ENCODE results near the gene ZNRF2.
"Not testable (repeated sequence)": the region's sequence is repeated elsewhere in the genome, so short reads cannot be mapped to it uniquely, and the experiment has no call there.

ZNRF2 gene

DNA sequence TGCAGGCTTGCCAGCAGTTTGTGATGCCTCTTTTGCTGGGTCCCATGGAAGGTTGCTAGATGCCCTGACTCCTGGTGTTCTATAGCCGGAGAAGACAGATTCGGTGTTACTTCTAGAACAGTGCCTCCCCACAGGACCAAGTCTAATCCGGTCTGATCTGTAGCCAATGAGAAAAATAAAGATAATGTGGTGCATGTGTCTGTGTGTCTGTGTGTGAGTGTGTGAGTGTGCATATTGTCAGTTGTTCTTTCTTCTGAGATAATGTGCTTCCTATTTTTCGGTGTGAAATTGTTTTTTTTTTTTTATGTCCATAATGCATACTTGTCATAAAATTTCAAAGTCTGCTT, 29.7 kb upstream of the ZNRF2 start:
- H3K4me3 ChIP-seq, result no peak overlapping the region
- no peak for DNase-seq (ENCODE audit: low read depth, low spot score)
- H3K9ac ChIP-seq (ENCODE audit: insufficient read length), result no peak overlapping the region
- H3K27ac ChIP-seq, result no peak overlapping the region
- TF ChIP-seq EZH2 (IDR thresholded peaks at IDR 0.05) (no peak), FOXP2 (optimal IDR thresholded peaks at IDR 0.05; ENCODE audit: control extremely low read depth, extremely low read length, insufficient read depth) (no peak)
- H3K36me3 ChIP-seq (ENCODE audit: insufficient read depth, low read length), result no peaks in the 10 kb centered on the region
- no peaks in the 10 kb centered on the region for H3K9me3 ChIP-seq (ENCODE audit: low read depth, low read length)

DNA sequence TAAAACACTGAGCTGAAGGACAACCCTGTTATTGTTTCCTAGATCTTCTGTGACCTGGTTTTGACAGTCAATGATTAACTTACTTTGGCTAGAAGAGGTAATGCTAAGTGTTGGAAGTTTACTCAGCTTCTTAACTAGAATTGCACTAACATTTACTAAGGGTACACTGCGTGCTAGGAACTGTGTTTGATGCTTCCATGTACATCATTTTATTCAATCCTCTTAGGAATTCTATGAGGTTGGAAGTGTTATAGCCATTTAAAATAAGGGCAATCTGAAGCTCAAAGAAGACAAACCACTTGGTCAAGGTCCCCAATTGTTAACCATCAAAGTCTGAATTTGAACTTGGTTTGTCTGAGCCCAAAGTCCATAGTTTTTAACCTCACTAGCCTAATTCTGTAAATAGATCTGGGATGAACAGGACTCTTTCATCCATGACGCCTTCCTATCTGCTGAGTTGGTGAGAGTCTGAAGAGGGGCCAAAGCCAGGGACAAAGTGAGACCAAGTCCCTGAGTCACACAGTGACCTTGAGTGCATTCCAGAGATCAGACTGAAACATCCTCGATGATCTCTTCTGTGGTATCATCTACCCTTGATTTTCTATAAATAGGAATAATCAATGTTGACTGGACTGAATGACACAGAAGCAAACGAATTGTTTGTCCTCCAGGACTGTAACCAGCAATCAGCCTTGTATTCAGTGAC, 29.2 kb upstream of the ZNRF2 start:
- Histone ChIP-seq H3K9me3 (ENCODE audit: low read depth, low read length) (no peaks in the 10 kb centered on the region), H3K27ac (no peak overlapping the region), H3K9ac (ENCODE audit: insufficient read length) (no peak overlapping the region), H3K4me3 (no peak overlapping the region), H3K36me3 (ENCODE audit: insufficient read depth, low read length) (no peaks in the 10 kb centered on the region)
- no peak for DNase-seq (ENCODE audit: low read depth, low spot score)
- no peak for TF ChIP-seq EZH2 (IDR thresholded peaks at IDR 0.05)

DNA sequence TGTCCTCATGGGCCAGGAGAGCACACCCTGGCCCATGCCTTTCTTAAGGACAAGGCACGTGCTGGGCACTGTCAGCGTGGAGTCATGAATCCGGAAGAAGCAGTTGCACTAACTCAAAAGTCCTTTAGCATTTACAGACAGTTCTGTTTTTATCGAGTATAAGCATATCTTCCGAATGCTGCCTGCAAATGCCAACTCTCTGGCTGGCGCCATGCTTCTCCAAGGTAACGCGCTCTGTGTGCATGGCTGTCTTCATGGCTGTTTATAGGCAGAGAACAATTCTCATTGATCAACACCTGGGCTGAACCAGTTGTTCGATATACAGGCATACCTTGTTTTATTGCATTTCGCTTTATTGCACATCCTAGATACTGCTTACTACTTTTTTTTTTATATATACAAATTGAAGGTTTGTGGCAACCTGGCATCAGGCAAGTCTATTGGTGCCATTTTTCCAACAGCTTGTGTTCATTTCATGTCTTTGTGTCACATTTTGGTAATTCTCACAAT, 28.0 kb upstream of the ZNRF2 start:
- no peak overlapping the region for H3K9ac ChIP-seq (ENCODE audit: insufficient read length)
- no peak overlapping the region for H3K27ac ChIP-seq
- no peak for DNase-seq (ENCODE audit: low read depth, low spot score)
- H3K9me3 ChIP-seq (ENCODE audit: low read depth, low read length), result no peaks in the 10 kb centered on the region
- TF ChIP-seq POLR2AphosphoS5 (IDR thresholded peaks at IDR 0.05; ENCODE audit: borderline replicate concordance, low read depth, low read length) (no peak), FOXP2 (optimal IDR thresholded peaks at IDR 0.05; ENCODE audit: control extremely low read depth, extremely low read length, insufficient read depth) (no peak), EZH2 (IDR thresholded peaks at IDR 0.05) (no peak)
- no peaks in the 10 kb centered on the region for H3K36me3 ChIP-seq (ENCODE audit: insufficient read depth, low read length)
- no peak overlapping the region for H3K4me3 ChIP-seq

DNA sequence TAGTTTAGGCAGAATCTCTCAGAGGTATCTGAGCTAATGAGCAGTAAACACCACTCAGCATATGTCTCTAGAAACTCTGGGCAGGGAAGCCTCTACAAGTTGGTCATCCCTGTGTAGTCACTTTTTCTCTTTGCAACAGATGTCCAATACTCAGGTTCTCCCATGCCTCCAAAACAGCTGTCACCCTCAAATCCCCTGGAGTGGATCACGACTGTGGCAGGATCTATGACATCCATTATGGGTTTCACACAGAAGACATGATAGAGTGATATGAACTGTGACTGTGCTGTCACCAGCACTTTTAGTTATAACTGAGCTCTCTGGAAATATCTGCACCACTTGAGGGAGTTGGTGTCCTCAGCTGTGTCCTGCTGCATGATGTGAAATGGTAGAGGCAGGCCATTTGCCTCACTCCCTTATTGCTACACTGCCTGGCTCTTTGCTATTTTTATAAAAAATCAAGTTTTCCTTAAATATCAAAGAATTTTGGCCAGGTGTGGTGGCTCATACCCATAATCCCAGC, 24.1 kb upstream of the ZNRF2 start:
- no peak for DNase-seq (ENCODE audit: low read depth, low spot score)
- H3K27ac ChIP-seq, result no peak overlapping the region

DNA sequence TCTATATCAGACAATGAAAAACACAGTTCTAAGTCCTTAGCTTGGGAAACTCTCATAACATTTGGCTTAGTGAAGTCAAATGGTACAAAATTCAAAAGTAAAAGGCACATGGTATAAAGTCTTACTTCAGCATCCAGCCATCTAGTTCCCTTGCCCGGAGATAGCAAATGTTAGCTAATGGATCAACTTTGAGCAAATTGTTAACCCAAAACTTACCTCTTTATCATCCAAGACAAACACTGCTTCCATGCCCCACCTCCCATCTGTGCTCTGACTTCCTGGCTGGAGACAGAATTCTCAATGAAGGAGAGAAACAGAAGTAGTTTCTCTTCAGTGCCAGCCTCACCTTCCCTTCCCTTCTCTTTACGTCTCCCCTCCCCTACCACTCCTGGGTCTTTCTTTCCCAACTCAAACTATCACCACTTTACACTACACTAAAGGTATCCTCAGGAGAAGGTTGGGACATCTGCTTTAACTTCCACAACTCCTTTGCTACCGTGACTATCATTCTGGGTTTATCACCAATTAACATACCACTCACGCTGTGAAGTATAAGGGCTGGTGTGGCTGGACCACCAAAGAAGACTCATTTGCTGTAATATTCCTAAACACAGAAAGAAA, 21.2 kb upstream of the ZNRF2 start:
- DNase-seq (ENCODE audit: low read depth, low spot score), result no peak
- no peaks in the 10 kb centered on the region for H3K9me3 ChIP-seq (ENCODE audit: low read depth, low read length)
- TF ChIP-seq FOXP2 (optimal IDR thresholded peaks at IDR 0.05; ENCODE audit: control extremely low read depth, extremely low read length, insufficient read depth), result no peak
- TF ChIP-seq EZH2 (IDR thresholded peaks at IDR 0.05), result no peak
- no peak for TF ChIP-seq POLR2AphosphoS5 (IDR thresholded peaks at IDR 0.05; ENCODE audit: borderline replicate concordance, low read depth, low read length)
- H3K36me3 ChIP-seq (ENCODE audit: insufficient read depth, low read length), result no peaks in the 10 kb centered on the region
- no peak overlapping the region for H3K9ac ChIP-seq (ENCODE audit: insufficient read length)
- H3K27ac ChIP-seq, result no peak overlapping the region
- no peak overlapping the region for H3K4me3 ChIP-seq

More for the DNA sequence above, 24.1 kb upstream of the ZNRF2 start:
- no peak for TF ChIP-seq EZH2 (IDR thresholded peaks at IDR 0.05)
- no peak for TF ChIP-seq POLR2AphosphoS5 (IDR thresholded peaks at IDR 0.05; ENCODE audit: borderline replicate concordance, low read depth, low read length)
- TF ChIP-seq FOXP2 (optimal IDR thresholded peaks at IDR 0.05; ENCODE audit: control extremely low read depth, extremely low read length, insufficient read depth), result no peak
- H3K9ac ChIP-seq (ENCODE audit: insufficient read length), result no peak overlapping the region
- H3K36me3 ChIP-seq (ENCODE audit: insufficient read depth, low read length), result no peaks in the 10 kb centered on the region
- H3K4me3 ChIP-seq, result no peak overlapping the region
- H3K9me3 ChIP-seq (ENCODE audit: low read depth, low read length), result no peaks in the 10 kb centered on the region

DNA sequence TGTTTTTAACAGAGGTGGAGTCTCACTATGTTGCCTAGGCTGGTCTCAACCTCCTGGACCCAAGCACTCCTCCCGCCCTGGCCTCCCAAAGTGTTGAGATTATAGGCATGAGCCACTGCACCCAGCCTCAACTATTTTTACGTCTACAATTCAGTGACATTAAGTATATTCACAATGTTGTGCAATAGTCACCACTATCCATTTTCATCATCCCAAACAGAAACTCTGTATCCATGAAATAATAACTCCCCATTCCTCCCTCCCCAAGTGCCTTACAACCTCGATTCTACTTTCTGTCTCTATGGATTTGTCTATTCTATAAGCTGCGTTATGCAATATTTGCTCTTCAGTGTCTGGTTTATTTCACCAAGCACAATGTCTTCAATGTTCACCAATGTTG, 20.3 kb upstream of the ZNRF2 start:
- TF ChIP-seq EZH2 (IDR thresholded peaks at IDR 0.05), result no peak
- no peak for TF ChIP-seq POLR2AphosphoS5 (IDR thresholded peaks at IDR 0.05; ENCODE audit: borderline replicate concordance, low read depth, low read length)
- no peak for TF ChIP-seq FOXP2 (optimal IDR thresholded peaks at IDR 0.05; ENCODE audit: control extremely low read depth, extremely low read length, insufficient read depth)

DNA sequence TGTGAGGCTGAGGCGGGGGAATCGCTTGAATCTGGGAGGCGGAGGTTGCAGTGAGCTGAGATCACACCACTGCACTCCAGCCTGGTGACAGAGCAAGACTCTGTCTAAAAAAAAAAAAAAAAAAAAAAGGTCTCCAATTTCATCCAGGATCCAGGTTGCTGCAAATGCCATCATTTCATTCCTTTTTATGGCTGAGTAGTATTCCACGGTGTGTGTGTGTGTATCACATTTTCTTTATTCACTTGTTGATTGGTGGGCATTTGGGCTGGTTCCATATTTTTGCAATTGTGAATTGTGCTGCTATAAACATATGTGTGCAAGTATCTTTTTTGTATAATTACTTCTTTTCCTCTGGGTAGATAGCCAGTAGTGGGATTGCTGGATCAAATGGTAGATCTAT, 19.2 kb upstream of the ZNRF2 start:
- not testable (repeated sequence) for H3K9me3 ChIP-seq (ENCODE audit: low read depth, low read length); H3K4me3 ChIP-seq; H3K27ac ChIP-seq; DNase-seq (ENCODE audit: low read depth, low spot score); H3K36me3 ChIP-seq (ENCODE audit: insufficient read depth, low read length); H3K9ac ChIP-seq (ENCODE audit: insufficient read length)

More for the DNA sequence above, 20.3 kb upstream of the ZNRF2 start:
- H3K36me3 ChIP-seq (ENCODE audit: insufficient read depth, low read length), result no peaks in the 10 kb centered on the region
- DNase-seq (ENCODE audit: low read depth, low spot score), result no peak
- H3K9ac ChIP-seq (ENCODE audit: insufficient read length), result no peak overlapping the region
- H3K4me3 ChIP-seq, result no peak overlapping the region
- no peak overlapping the region for H3K27ac ChIP-seq
- H3K9me3 ChIP-seq (ENCODE audit: low read depth, low read length), result no peaks in the 10 kb centered on the region

DNA sequence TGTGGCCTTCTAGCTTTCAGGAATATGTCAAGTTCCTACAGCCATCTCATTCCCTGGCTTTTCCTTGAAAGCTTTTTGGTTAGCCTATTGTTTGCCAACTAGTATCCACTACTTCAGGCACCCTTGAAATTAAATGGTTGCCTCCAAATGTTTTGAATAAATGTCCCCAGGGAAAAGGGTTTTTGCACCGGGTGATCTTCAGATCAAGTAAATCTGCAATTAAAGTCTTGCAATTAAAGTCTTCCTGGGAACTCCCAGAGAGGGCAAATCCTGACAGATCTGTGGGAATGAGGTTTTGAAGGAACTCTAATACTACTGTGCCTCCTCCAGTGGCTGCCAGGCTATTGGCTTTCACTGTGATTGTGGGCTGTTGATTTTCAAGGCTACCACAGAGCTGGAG, 17.7 kb upstream of the ZNRF2 start:
- Histone ChIP-seq H3K27ac (no peak overlapping the region), H3K36me3 (ENCODE audit: insufficient read depth, low read length) (no peaks in the 10 kb centered on the region), H3K9me3 (ENCODE audit: low read depth, low read length) (no peaks in the 10 kb centered on the region), H3K9ac (ENCODE audit: insufficient read length) (no peak overlapping the region), H3K4me3 (no peak overlapping the region)
- no peak for DNase-seq (ENCODE audit: low read depth, low spot score)
- TF ChIP-seq POLR2AphosphoS5 (IDR thresholded peaks at IDR 0.05; ENCODE audit: borderline replicate concordance, low read depth, low read length) (no peak), EZH2 (IDR thresholded peaks at IDR 0.05) (no peak), FOXP2 (optimal IDR thresholded peaks at IDR 0.05; ENCODE audit: control extremely low read depth, extremely low read length, insufficient read depth) (no peak)

DNA sequence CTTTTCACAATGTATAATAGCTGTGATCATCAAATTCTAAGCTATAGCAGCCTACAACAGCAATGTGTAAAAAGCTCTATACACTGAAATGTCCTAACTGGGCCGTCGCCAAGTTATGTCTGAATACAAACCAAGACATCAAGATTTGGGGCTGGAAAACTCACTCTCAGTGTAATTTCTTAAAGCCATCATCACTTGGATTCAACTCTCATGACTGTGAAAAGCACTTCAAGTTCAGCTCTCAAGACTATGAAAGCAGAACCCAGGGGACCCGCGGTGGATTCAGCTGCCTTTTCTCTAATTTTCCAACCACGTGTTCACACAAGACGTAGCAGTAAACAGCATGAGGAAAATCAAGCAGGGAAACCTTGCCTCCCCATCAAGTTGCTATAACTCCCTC, 15.8 kb upstream of the ZNRF2 start:
- no peak for DNase-seq (ENCODE audit: low read depth, low spot score)
- H3K36me3 ChIP-seq (ENCODE audit: insufficient read depth, low read length), result no peaks in the 10 kb centered on the region
- no peak overlapping the region for H3K27ac ChIP-seq
- no peaks in the 10 kb centered on the region for H3K9me3 ChIP-seq (ENCODE audit: low read depth, low read length)
- H3K9ac ChIP-seq (ENCODE audit: insufficient read length), result no peak overlapping the region
- TF ChIP-seq POLR2AphosphoS5 (IDR thresholded peaks at IDR 0.05; ENCODE audit: borderline replicate concordance, low read depth, low read length) (no peak), EZH2 (IDR thresholded peaks at IDR 0.05) (no peak), FOXP2 (optimal IDR thresholded peaks at IDR 0.05; ENCODE audit: control extremely low read depth, extremely low read length, insufficient read depth) (no peak)
- H3K4me3 ChIP-seq, result no peak overlapping the region

Measured in SK-N-MC (cell line).